Lower lobe of right lung (tissue), 2 donors: ENCODE data around the gene OTUD4. TPM values are rescaled to one million over a fixed set of nuclear protein-coding genes. Genes with fewer than 3 reads are reported as not detected.

ENCODE experiments used
- ATAC-seq, 2 donors: fragments of 200-7000 bp; cut with Tn5 transposase; one replicate each; pipeline ENCODE4 v1.9.1; 2020 to 2022; ENCODE audit warnings: mild to moderate bottlenecking in 2 of 2, moderate library complexity in 2 of 2
- DNase-seq: peaks from one replicate; pipeline ENCODE4 v3.0.0-alpha.2; 2020
- H3K27ac ChIP-seq: fragments of 200-600 bp; one replicate; pipeline ENCODE4 v1.8.0; 2022
- H3K27me3 ChIP-seq: fragments of 200-600 bp; one replicate; pipeline ENCODE4 v1.8.0; 2022; ENCODE audit warnings: low read depth
- H3K36me3 ChIP-seq: fragments of 200-600 bp; one replicate; pipeline ENCODE4 v1.8.0; 2022; ENCODE audit warnings: mild to moderate bottlenecking
- H3K4me1 ChIP-seq: fragments of 200-600 bp; one replicate; pipeline ENCODE4 v1.8.0; 2022
- H3K4me3 ChIP-seq: fragments of 200-600 bp; one replicate; pipeline ENCODE4 v1.8.0; 2022; ENCODE audit warnings: mild to moderate bottlenecking
- H3K9me3 ChIP-seq: fragments of 200-600 bp; one replicate; pipeline ENCODE4 v1.8.0; 2022
- intact Hi-C: fragments of 100-400 bp; cut with DNase I; formaldehyde crosslinking; loops from one replicate; pipeline ENCODE4 v1.11.0; 2022
- total RNA-seq: library from RNA; stranded (reverse); fragmentation: NEBNext Ultra II Directional; extraction: Animal tissue kit (Norgen Biotek cat#: 25700); gene quantifications from one replicate; pipeline ENCODE4 v1.2.1, GENCODE V29; 2021
- TF ChIP-seq, protein P1 (sequence below): fragments of 200-600 bp; IDR thresholded peaks from one replicate; pipeline ENCODE4 v1.8.0; 2022; ENCODE audit warnings: antibody characterized with exemption, mild to moderate bottlenecking
- donor health status: DM: no; HTN: yes; CAD: no; lungs with severe emphysema.

Gene OTUD4
- total RNA-seq, 1 donor from 2014 or later: 53.4 TPM

DNA sequence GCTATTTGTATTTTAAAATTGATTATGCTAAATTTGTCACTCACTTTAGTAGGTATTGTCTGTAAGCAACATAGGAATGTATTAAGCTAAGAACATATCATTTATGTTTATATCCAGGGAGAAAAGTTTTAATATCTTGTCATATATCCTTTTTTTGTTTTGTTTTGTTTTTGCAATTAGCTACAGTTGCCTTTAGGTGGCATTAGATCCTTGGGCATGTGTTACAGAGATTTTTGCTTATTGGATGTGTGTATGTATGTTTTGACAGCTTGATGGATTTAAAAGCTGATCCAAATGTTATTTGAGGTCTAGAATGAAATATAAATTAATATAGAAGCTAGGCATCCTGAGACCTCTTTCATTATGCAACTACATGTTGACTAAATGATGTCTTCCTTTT, 36.1 kb upstream of the OTUD4 start:
- Histone ChIP-seq H3K36me3 (no peaks in the 10 kb centered on the region), H3K4me3 (no peak overlapping the region), H3K27me3 (no peaks in the 10 kb centered on the region), H3K27ac (no peak overlapping the region), H3K4me1 (no peaks in the 10 kb centered on the region), H3K9me3 (no peaks in the 10 kb centered on the region)
- intact Hi-C loops: no loop called here
- TF ChIP-seq, protein P1, sequence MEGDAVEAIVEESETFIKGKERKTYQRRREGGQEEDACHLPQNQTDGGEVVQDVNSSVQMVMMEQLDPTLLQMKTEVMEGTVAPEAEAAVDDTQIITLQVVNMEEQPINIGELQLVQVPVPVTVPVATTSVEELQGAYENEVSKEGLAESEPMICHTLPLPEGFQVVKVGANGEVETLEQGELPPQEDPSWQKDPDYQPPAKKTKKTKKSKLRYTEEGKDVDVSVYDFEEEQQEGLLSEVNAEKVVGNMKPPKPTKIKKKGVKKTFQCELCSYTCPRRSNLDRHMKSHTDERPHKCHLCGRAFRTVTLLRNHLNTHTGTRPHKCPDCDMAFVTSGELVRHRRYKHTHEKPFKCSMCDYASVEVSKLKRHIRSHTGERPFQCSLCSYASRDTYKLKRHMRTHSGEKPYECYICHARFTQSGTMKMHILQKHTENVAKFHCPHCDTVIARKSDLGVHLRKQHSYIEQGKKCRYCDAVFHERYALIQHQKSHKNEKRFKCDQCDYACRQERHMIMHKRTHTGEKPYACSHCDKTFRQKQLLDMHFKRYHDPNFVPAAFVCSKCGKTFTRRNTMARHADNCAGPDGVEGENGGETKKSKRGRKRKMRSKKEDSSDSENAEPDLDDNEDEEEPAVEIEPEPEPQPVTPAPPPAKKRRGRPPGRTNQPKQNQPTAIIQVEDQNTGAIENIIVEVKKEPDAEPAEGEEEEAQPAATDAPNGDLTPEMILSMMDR: peak; percentile 41
- DNase-seq: no peak
- no peak for ATAC-seq

DNA sequence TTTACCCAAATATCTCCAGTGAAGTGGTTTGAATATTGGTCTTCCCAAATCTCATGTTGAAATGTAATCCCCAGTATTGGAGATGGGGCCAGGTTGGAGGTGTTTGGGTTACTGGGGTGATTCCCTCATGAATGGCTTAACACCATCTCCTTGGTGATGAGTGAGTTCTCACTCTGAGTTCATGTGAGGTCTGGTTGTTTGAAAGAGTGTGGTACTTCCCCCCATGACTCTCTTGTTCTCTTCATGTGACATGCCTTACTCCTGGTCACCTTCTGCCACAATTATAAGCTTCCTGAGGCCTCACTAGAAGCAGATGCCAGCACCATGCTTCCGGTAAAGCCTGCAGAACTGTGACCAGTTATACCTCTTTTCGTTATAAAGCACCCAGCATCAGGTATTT, 32.9 kb upstream of the OTUD4 start:
- Histone ChIP-seq H3K4me3 (no peak overlapping the region), H3K27ac (no peak overlapping the region), H3K36me3 (no peaks in the 10 kb centered on the region), H3K27me3 (no peaks in the 10 kb centered on the region), H3K9me3 (no peaks in the 10 kb centered on the region), H3K4me1 (no peaks in the 10 kb centered on the region)
- intact Hi-C loops: no loop called here
- TF ChIP-seq, protein P1: no peak
- no peak for ATAC-seq
- DNase-seq: no peak

DNA sequence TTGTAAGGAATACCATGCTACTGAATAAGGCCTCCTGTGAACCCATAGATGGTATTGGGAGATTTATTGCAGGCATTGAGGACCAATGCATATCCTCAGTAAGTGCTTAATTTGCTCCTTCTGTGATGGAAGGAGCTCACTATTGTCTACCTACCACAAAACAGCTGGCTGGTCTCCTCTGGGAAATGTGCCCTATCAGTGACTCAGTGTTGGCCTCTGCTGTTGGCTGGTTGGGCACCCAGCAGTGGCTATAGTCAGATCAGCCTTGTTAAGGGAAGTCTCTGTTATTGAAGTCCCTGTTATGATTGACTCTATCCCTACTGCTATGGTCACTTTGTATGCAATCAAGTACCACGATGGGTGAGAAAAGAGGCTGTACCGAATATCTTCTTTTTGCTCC, 27.5 kb upstream of the OTUD4 start:
- TF ChIP-seq, protein P1: no peak
- no peak for DNase-seq
- no peaks in the 10 kb centered on the region for H3K9me3 ChIP-seq
- H3K36me3 ChIP-seq: no peaks in the 10 kb centered on the region
- no peaks in the 10 kb centered on the region for H3K4me1 ChIP-seq
- H3K4me3 ChIP-seq: no peak overlapping the region
- ATAC-seq: no peak
- no peak overlapping the region for H3K27ac ChIP-seq
- no peaks in the 10 kb centered on the region for H3K27me3 ChIP-seq
- intact Hi-C loops: no loop called here

DNA sequence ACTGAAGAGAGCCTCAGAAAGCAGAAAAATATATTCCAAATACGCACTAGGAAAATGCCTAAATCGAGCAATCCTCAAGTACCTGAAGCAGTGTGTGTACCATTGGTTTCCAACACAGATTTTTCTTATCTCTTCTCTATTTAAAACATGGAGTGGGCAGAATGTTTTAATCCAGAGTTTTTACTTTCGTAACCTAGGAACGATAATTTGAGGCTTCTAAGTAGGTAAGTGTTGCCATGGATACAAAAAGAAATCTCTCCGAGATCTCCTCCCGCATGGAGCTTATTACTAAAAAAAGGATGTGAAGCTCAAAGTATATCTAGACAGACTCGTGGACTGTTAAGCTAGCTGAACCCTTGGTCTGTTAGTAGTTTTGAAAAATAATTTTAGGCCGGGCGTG, 23.0 kb upstream of the OTUD4 start:
- no peaks in the 10 kb centered on the region for H3K9me3 ChIP-seq
- no peaks in the 10 kb centered on the region for H3K4me1 ChIP-seq
- TF ChIP-seq, protein P1: no peak
- no peaks in the 10 kb centered on the region for H3K36me3 ChIP-seq
- H3K27me3 ChIP-seq: no peaks in the 10 kb centered on the region
- H3K4me3 ChIP-seq: no peak overlapping the region
- H3K27ac ChIP-seq: no peak overlapping the region
- intact Hi-C loops: no loop called here
- DNase-seq (no peak), ATAC-seq (peak in 1 of 2 donors; percentile 48)

DNA sequence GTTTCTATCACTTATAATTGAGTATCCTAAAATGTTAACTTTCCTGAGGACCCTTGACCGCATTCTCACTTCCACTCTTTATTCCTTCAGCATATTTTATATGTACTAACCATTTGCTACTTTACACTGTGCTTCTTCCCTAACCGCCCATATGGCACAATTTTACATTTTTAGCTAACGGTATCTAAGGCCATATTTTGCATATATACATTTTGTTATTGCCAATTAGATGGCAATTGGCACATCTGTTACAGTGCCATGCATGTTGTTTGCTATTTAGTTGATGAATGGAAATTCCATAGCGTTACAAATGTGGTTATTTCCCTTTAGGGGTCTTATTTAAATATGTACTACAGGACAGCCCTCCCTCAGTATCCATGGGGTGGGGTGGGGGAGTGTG, 20.0 kb upstream of the OTUD4 start:
- Histone ChIP-seq H3K27me3 (no peaks in the 10 kb centered on the region), H3K4me1 (no peaks in the 10 kb centered on the region), H3K36me3 (no peaks in the 10 kb centered on the region), H3K27ac (no peak overlapping the region), H3K4me3 (no peak overlapping the region), H3K9me3 (no peaks in the 10 kb centered on the region)
- TF ChIP-seq, protein P1: no peak
- ATAC-seq: no peak
- intact Hi-C loops: no loop called here
- no peak for DNase-seq
